ENCODE data around the gene ARHGAP22.

DNA sequence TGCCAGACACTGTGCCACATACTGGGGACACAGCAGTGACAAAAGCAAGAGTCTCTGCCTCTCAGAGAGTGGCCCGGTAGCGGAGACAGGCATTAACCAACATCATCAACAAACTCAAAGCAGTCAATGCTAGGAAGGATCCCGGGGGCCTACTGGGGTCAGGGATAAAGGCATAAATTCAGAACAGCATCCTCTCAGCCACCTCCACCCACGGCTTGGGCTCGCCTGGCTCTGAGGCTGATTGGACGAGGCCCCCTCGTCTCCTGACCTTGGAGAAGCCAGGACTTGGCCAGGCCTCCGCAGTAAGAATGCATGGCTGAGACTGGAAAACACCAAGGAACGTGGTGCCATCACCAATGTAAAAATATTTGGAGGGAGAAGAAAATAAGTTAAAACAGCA lies 102.1 kb downstream of the ARHGAP22 start:
- TF ChIP-seq, protein P1, sequence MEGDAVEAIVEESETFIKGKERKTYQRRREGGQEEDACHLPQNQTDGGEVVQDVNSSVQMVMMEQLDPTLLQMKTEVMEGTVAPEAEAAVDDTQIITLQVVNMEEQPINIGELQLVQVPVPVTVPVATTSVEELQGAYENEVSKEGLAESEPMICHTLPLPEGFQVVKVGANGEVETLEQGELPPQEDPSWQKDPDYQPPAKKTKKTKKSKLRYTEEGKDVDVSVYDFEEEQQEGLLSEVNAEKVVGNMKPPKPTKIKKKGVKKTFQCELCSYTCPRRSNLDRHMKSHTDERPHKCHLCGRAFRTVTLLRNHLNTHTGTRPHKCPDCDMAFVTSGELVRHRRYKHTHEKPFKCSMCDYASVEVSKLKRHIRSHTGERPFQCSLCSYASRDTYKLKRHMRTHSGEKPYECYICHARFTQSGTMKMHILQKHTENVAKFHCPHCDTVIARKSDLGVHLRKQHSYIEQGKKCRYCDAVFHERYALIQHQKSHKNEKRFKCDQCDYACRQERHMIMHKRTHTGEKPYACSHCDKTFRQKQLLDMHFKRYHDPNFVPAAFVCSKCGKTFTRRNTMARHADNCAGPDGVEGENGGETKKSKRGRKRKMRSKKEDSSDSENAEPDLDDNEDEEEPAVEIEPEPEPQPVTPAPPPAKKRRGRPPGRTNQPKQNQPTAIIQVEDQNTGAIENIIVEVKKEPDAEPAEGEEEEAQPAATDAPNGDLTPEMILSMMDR (IDR thresholded peaks at IDR 0.05; ENCODE audit: low read depth, low read length, missing input control), result no peak
- TF ChIP-seq, protein P2, sequence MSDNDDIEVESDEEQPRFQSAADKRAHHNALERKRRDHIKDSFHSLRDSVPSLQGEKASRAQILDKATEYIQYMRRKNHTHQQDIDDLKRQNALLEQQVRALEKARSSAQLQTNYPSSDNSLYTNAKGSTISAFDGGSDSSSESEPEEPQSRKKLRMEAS (IDR thresholded peaks at IDR 0.05), result no peak
- TF ChIP-seq, protein P3, sequence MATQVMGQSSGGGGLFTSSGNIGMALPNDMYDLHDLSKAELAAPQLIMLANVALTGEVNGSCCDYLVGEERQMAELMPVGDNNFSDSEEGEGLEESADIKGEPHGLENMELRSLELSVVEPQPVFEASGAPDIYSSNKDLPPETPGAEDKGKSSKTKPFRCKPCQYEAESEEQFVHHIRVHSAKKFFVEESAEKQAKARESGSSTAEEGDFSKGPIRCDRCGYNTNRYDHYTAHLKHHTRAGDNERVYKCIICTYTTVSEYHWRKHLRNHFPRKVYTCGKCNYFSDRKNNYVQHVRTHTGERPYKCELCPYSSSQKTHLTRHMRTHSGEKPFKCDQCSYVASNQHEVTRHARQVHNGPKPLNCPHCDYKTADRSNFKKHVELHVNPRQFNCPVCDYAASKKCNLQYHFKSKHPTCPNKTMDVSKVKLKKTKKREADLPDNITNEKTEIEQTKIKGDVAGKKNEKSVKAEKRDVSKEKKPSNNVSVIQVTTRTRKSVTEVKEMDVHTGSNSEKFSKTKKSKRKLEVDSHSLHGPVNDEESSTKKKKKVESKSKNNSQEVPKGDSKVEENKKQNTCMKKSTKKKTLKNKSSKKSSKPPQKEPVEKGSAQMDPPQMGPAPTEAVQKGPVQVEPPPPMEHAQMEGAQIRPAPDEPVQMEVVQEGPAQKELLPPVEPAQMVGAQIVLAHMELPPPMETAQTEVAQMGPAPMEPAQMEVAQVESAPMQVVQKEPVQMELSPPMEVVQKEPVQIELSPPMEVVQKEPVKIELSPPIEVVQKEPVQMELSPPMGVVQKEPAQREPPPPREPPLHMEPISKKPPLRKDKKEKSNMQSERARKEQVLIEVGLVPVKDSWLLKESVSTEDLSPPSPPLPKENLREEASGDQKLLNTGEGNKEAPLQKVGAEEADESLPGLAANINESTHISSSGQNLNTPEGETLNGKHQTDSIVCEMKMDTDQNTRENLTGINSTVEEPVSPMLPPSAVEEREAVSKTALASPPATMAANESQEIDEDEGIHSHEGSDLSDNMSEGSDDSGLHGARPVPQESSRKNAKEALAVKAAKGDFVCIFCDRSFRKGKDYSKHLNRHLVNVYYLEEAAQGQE (IDR thresholded peaks at IDR 0.05), result no peak
- no peak for TF ChIP-seq SP1 (IDR thresholded peaks at IDR 0.05)
- TF ChIP-seq JUND (IDR thresholded peaks at IDR 0.05), result no peak
- no peak for TF ChIP-seq TAF1 (conservative IDR thresholded peaks at IDR 0.05)
- no peak for TF ChIP-seq HNF4A (conservative IDR thresholded peaks at IDR 0.05)
- no peak for TF ChIP-seq RAD21 (IDR thresholded peaks at IDR 0.05)
- no peak for TF ChIP-seq FOXA1 (IDR thresholded peaks at IDR 0.05)
- TF ChIP-seq, protein P4, sequence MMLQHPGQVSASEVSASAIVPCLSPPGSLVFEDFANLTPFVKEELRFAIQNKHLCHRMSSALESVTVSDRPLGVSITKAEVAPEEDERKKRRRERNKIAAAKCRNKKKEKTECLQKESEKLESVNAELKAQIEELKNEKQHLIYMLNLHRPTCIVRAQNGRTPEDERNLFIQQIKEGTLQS (IDR thresholded peaks at IDR 0.05), result no peak
- TF ChIP-seq EGR1 (IDR thresholded peaks at IDR 0.05; ENCODE audit: low read depth in 2 of 2), result no peak
- no peak for TF ChIP-seq YY1 (IDR thresholded peaks at IDR 0.05)
- TF ChIP-seq HNF4G (IDR thresholded peaks at IDR 0.05), result no peak
